Subcutaneous abdominal adipose tissue (tissue), 5 donors: Measurements from ENCODE around the gene SGSH.

ENCODE experiments used
- H3K27ac ChIP-seq: one replicate; pipeline ENCODE4 v1.7.0; 2013; ENCODE audit warnings: low read depth, mild to moderate bottlenecking, inconsistent platforms, low read length, moderate library complexity
- H3K27me3 ChIP-seq, 5 donors: one replicate each; pipeline ENCODE4 v1.7.0; 2013; ENCODE audit warnings: low read length in 5 of 5, inconsistent platforms in 1 of 5; ENCODE audit not compliant: control insufficient read depth in 5 of 5, insufficient read depth in 4 of 5
- H3K36me3 ChIP-seq, 5 donors: one replicate each; pipeline ENCODE4 v1.7.0; 2013; ENCODE audit warnings: low read length in 5 of 5; ENCODE audit not compliant: control insufficient read depth in 5 of 5, insufficient read depth in 5 of 5
- H3K4me1 ChIP-seq, 5 donors: one replicate each; pipeline ENCODE4 v1.7.0; 2013; ENCODE audit warnings: low read length in 5 of 5, mild to moderate bottlenecking in 3 of 5, moderate library complexity in 1 of 5; ENCODE audit not compliant: control insufficient read depth in 5 of 5, insufficient read depth in 5 of 5
- H3K4me3 ChIP-seq, 5 donors: one replicate each; pipeline ENCODE4 v1.7.0; 2013; ENCODE audit warnings: low read length in 5 of 5, low read depth in 1 of 5
- H3K9ac ChIP-seq, 5 donors: one replicate each; pipeline ENCODE4 v1.7.0; 2013; ENCODE audit warnings: low read length in 5 of 5, mild to moderate bottlenecking in 4 of 5, moderate library complexity in 3 of 5
- H3K9me3 ChIP-seq, 5 donors: one replicate each; pipeline ENCODE4 v1.7.0; 2013; ENCODE audit warnings: low read length in 5 of 5; ENCODE audit not compliant: control insufficient read depth in 5 of 5
- donor health status: healthy.
- donor health status: healthy.
- donor health status: healthy.
- donor health status: healthy.
- donor health status: healthy.

SGSH gene

DNA sequence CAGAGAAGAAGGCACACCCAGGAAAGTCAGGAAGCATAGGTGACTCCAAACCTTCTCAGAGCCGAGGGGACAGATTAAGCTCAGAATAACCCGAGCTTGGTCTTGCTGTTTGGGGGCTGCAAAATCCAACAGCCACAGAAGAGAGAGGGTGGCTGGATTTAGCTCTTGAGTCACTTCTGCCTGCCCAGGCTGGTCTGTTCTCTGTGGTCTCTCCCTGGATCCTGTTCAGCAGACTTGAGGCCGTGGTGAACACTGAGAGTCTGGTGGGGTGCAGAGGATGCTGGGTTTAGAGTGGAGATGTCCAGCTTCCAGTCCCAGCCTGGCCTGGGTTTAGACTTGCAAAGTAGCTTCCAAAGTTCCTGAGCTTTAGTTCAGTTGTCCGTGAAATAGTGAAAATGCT lies 8.9 kb upstream of the SGSH start:
- peaks cover 4 to 37% (median 25%) of the 10 kb centered on the region in 5 donors for H3K36me3 ChIP-seq

DNA sequence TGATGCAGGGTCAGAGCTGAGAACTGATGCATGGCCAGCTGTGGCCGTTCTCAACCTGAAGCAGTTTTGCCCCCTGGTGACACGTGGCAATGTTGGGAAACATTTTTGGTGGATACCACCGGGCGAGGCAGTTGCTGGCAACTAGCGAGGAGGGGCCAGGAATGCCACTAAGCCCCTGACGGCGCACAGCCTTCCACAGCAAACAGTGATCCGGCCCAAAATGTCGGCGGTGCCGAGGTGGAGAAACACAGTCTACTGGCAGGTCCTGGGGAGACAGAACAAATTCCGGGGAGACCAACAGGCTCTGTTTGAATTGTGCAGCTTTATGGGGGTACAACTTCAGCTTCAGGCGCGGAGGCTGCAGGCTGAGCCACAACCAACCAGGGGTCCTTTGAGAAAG lies 8.3 kb upstream of the SGSH start:
- no peak overlapping the region for H3K4me3 ChIP-seq

More for the DNA sequence above, 8.9 kb upstream of the SGSH start:
- Histone ChIP-seq H3K9me3 (peaks cover 3 to 21% (median 18%) of the 10 kb centered on the region in 5 donors), H3K9ac (no peak overlapping the region), H3K4me3 (no peak overlapping the region), H3K27ac (no peak overlapping the region), H3K27me3 (no peaks in the 10 kb centered on the region), H3K4me1 (peaks cover 0 to 1% (median 0%) of the 10 kb centered on the region in 5 donors)

DNA sequence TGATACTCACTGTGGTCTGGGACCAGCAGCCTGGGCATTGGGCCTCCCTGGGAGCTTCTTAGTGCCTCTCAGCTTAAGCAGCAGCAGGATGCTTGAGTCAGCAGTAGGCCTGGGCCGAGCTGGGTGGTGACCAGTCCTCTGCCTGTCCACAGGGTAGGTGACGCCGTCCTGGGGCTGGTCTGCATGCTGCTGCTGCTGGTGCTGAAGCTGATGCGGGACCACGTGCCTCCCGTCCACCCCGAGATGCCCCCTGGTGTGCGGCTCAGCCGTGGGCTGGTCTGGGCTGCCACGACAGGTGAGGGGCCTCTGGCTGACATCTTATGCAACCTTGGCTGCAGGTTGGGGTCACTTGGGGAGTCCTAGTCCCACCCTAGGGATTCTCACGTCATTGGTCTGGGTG lies 7.5 kb upstream of the SGSH start:
- peaks cover 4 to 39% (median 25%) of the 10 kb centered on the region in 5 donors for H3K36me3 ChIP-seq
- peaks cover 3 to 12% (median 11%) of the 10 kb centered on the region in 5 donors for H3K9me3 ChIP-seq
- peaks cover 0 to 3% (median 0%) of the 10 kb centered on the region in 5 donors for H3K4me1 ChIP-seq
- no peak overlapping the region for H3K9ac ChIP-seq
- no peaks in the 10 kb centered on the region for H3K27me3 ChIP-seq
- H3K27ac ChIP-seq: no peak overlapping the region
- no peak overlapping the region for H3K4me3 ChIP-seq

More for the DNA sequence above, 8.3 kb upstream of the SGSH start:
- Histone ChIP-seq H3K27ac (no peak overlapping the region), H3K9me3 (peaks cover 3 to 19% (median 18%) of the 10 kb centered on the region in 5 donors), H3K36me3 (peaks cover 4 to 35% (median 25%) of the 10 kb centered on the region in 5 donors), H3K4me1 (peaks cover 0 to 3% (median 0%) of the 10 kb centered on the region in 5 donors), H3K27me3 (no peaks in the 10 kb centered on the region), H3K9ac (no peak overlapping the region)

DNA sequence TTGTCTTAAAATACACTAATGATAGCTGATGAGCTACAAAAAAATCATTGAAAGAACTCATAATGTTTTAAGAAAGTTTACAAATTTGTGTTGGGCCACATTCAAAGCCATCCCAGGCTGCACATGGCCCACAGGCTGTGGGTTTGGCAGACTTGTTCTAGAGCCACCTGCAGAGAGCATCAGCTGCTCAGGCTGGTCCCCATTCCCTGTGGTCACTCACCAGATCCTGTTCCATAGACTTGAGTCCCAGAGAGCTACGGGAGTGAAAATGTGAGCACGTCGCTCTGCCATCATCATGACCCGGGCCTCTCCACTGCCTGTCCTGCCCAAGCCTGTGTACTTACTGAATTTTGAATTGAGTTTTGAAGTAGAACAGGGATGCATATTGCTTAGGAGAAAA lies 7.0 kb upstream of the SGSH start:
- Histone ChIP-seq H3K9me3 (peaks cover 0 to 7% (median 6%) of the 10 kb centered on the region in 5 donors), H3K4me1 (peaks cover 0 to 3% (median 0%) of the 10 kb centered on the region in 5 donors), H3K36me3 (peaks cover 4 to 39% (median 25%) of the 10 kb centered on the region in 5 donors), H3K4me3 (no peak overlapping the region), H3K27me3 (no peaks in the 10 kb centered on the region), H3K27ac (no peak overlapping the region), H3K9ac (no peak overlapping the region)

DNA sequence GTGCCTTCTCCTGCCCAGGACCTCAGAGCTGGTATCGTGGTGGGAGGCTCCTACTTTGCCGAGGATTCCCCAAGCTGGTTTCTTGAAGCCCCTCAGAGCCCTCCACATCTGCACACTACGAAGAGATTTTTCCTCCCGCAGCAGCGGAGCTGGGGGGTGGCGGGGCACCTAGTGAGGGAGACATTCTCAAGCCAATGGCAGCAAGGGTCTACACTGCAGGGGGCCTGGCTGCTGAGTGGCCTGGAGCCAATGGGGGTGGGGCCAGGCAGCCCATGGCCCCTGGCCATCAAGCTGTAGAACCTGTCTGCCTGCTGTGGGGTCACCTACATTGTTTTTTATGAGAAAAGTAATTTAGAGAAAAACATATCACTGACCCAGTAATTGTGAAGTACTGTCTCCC lies 5.1 kb upstream of the SGSH start:
- no peak overlapping the region for H3K27ac ChIP-seq
- H3K4me1 ChIP-seq: peaks cover 3 to 13% (median 8%) of the 10 kb centered on the region in 5 donors
- H3K4me3 ChIP-seq: no peak overlapping the region
- no peaks in the 10 kb centered on the region for H3K27me3 ChIP-seq
- no peak overlapping the region for H3K9ac ChIP-seq
- H3K9me3 ChIP-seq: no peaks in the 10 kb centered on the region
- H3K36me3 ChIP-seq: peaks cover 0 to 37% (median 24%) of the 10 kb centered on the region in 5 donors

DNA sequence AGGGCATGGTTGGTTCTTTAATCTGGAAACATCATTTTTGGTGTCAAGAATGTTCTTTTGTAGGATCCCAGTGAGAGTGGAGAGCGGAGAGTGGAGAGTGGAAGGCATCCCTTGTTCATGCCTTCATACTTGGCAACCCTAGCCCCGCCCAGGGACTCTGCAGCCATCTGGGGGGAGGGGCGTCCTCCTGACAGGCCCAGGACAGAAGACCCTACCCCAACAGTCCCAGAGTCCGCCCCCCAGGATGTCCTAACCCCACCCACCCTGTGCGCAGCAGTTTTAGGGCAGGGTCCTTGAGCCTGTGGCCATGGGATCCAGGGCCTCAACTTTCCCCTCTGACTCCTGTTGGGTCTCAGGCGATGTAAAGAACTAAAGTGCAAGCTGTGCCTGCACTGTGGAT lies 4.5 kb upstream of the SGSH start:
- H3K9ac ChIP-seq: no peak overlapping the region
- peaks cover 3 to 16% (median 11%) of the 10 kb centered on the region in 5 donors for H3K4me1 ChIP-seq
- H3K36me3 ChIP-seq: peaks cover 0 to 34% (median 23%) of the 10 kb centered on the region in 5 donors
- no peak overlapping the region for H3K4me3 ChIP-seq
- H3K27ac ChIP-seq: no peak overlapping the region
- H3K9me3 ChIP-seq: no peaks in the 10 kb centered on the region
- no peaks in the 10 kb centered on the region for H3K27me3 ChIP-seq

DNA sequence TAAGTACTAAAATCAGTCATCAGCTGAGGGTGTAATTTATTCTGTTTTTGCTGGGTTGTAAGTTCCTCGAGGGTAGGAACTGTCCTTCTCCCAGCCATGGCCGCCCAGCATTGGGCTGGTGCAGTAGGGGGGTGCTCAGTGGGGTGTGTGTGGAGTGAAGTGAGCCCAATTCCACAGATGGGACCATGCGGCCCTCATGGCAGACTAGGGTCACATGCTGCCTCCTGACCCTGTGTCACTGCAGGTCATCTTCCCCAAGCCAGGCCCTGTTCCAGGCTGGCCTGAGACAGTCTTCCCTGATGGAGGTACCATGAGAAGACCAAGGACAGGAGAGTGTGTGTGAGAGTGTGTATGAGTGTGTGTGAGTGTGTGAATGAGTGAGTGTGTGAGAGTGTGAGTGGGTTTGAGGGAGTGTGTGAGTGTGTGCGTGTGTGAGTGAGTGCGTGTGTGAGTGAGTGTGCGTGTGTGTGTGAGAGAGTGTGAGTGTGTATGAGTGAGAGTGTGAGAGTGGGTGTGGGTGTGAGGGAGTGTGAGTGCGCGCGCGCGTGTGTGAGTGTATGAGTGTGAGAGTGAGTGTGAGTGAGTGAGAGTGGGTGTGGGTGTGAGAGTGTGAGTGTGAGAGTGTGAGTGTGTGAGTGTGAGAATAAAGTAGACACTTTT lies 3.8 kb upstream of the SGSH start:
- H3K4me3 ChIP-seq: no peak overlapping the region
- no peak overlapping the region for H3K27ac ChIP-seq
- H3K9me3 ChIP-seq: no peaks in the 10 kb centered on the region
- no peaks in the 10 kb centered on the region for H3K27me3 ChIP-seq
- peaks cover 0 to 29% (median 20%) of the 10 kb centered on the region in 5 donors for H3K36me3 ChIP-seq
- H3K9ac ChIP-seq: no peak overlapping the region
- peaks cover 4 to 23% (median 18%) of the 10 kb centered on the region in 5 donors for H3K4me1 ChIP-seq

DNA sequence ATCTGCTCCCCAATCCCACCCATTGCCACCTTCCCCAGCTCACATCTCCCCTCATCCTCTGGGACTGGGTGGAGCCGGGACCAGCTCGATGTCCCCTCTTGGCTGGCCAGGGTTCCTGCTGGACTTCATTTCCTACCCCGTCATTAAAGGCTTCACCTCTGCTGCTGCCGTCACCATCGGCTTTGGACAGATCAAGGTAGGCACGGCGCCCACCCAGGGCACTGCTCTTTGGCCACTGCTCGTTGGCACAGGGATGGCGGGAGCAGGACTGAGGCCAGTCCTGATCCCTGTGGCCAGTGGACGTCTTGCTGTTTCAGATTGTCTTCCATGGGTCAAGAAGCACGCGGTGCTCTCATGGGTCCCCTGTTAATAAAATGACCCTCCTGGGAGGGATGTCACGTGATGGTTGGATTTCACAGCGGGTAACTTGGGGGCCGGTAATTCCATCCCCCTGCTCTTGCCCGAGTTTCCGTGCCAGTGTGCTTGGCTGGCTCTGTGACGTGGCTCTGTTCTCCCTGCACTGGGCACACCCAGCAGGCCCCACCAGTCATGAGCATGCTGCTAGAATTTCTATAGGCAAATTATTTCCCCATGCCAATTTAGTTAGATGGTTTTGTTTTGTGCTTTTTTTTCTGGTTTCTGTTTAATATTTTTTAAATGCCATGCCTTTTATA lies 3.1 kb upstream of the SGSH start:
- Histone ChIP-seq H3K27me3 (no peaks in the 10 kb centered on the region), H3K4me3 (no peak overlapping the region), H3K27ac (no peak overlapping the region), H3K9ac (no peak overlapping the region), H3K9me3 (no peaks in the 10 kb centered on the region), H3K4me1 (peaks cover 4 to 26% (median 22%) of the 10 kb centered on the region in 5 donors), H3K36me3 (peaks cover 0 to 22% (median 16%) of the 10 kb centered on the region in 5 donors)

DNA sequence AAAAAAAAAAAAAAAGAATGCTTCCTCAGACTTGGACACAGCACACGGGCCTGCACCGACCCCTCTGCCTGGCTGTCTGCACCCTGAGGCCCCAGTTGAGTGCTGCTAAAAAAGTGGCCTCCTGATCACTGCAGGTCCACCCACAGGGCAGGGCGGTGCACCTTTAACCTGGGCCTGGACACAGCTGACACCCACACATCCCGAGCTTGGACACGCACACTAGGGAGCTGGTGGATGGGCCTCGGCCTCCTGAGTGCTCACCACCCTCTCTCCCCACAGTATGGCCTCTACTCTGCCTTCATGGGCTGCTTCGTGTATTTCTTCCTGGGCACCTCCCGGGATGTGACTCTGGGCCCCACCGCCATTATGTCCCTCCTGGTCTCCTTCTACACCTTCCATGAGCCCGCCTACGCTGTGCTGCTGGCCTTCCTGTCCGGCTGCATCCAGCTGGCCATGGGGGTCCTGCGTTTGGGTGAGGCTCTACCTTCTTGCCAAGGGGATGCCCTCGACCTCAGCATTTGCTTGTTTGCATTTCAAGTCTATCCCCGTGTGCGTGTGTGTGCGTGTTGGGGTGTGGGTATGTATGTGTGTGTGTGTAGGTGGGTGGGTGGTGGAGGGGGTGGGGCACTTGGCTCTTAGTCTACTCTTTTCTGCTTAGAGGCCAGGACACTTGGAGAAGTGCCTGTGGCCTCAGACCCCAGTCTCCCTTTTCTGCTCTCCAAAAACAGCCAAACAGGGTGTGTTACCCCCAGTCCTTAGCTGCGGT lies 2.4 kb upstream of the SGSH start:
- H3K4me3 ChIP-seq: no peak overlapping the region

More for the DNA sequence above, 2.4 kb upstream of the SGSH start:
- Histone ChIP-seq H3K4me1 (peaks cover 4 to 28% (median 22%) of the 10 kb centered on the region in 5 donors), H3K36me3 (peaks cover 0 to 22% (median 10%) of the 10 kb centered on the region in 5 donors), H3K27me3 (no peaks in the 10 kb centered on the region), H3K9me3 (no peaks in the 10 kb centered on the region), H3K9ac (peak overlapping the region in 1 of 5 donors; percentile 23), H3K27ac (no peak overlapping the region)
